Esophagus muscularis mucosa (tissue), 4 donors: ENCODE results near the gene OR4K5. TPM values are rescaled to one million over a fixed set of nuclear protein-coding genes. Genes with fewer than 3 reads are reported as not detected.

Experiments used
- DNase-seq: peaks from one replicate; pipeline ENCODE4 v3.0.0-alpha.2; 2017; ENCODE audit errors: extremely low spot score
- H3K27ac ChIP-seq, 4 donors: fragments of 200-600 bp; sonication (generic); replicated peaks in 1 of 4; 1 replicate in 3 of 4; 2 replicates in 1 of 4; pipeline ENCODE4 v1.5.1; 2016 to 2019; ENCODE audit warnings: mild to moderate bottlenecking in 1 of 4
- H3K27me3 ChIP-seq, 4 donors: fragments of 200-600 bp; sonication (generic); one replicate each; pipeline versions ENCODE4 v1.5.1 to v1.6.0; 2016 to 2019
- H3K36me3 ChIP-seq, 4 donors: fragments of 200-600 bp; sonication (generic); one replicate each; pipeline ENCODE4 v1.5.1; 2016 to 2019
- H3K4me1 ChIP-seq, 4 donors: fragments of 200-600 bp; sonication (generic); one replicate each; pipeline ENCODE4 v1.5.1; 2016 to 2019
- H3K4me3 ChIP-seq, 4 donors: fragments of 200-600 bp; sonication (generic); 1 replicate in 2 of 4; 2 replicates in 2 of 4; pipeline ENCODE4 v1.5.1; 2016 to 2019; ENCODE audit warnings: mild to moderate bottlenecking in 4 of 4, moderate library complexity in 1 of 4
- H3K9me3 ChIP-seq, 4 donors: fragments of 200-600 bp; sonication (generic); 1 replicate in 3 of 4; 2 replicates in 1 of 4; pipeline ENCODE4 v1.5.1; 2016 to 2019
- EP300 ChIP-seq: sonication (generic); formaldehyde crosslinking; IDR thresholded peaks from one replicate; pipeline ENCODE4 v1.6.1; 2017; ENCODE audit warnings: antibody characterized with exemption
- POLR2A ChIP-seq: fragments of 450-650 bp; IDR thresholded peaks from one replicate; pipeline ENCODE4 v1.6.1; 2017; ENCODE audit warnings: antibody characterized with exemption, moderate library complexity, mild to moderate bottlenecking, low read depth
- POLR2AphosphoS5 ChIP-seq, 2 donors: sonication (generic); formaldehyde crosslinking; IDR thresholded peaks; one replicate each; pipeline ENCODE4 v1.6.1; 2017; ENCODE audit warnings: antibody characterized with exemption in 2 of 2
- WGBS: methylation state at CpG from one replicate; pipeline ENCODE4 v1.1.5; 2018; 5-methylcytosine and 5-hydroxymethylcytosine counted together
- intact Hi-C: fragments of 100-400 bp; cut with DNase I; formaldehyde crosslinking; loops from one replicate; pipeline ENCODE4 v1.15.1; 2023
- total RNA-seq, 4 donors: library from RNA; depleted of rRNA; stranded (reverse); fragments of >200 nt; gene quantifications; one replicate each; pipeline versions ENCODE4 v1.1.0 to v1.2.1, GENCODE V29; 2016
- TF ChIP-seq, protein P1 (sequence below), 3 experiments: fragments of 200-600 bp in 2 of 3; fragments of 450-650 bp in 1 of 3; sonication (generic) in 2 of 3; IDR thresholded peaks; one replicate each; pipeline ENCODE4 v1.5.1; 2017 to 2019; ENCODE audit warnings: antibody characterized with exemption in 3 of 3, mild to moderate bottlenecking in 2 of 3, moderate library complexity in 1 of 3

Gene OR4K5
- total RNA-seq, 4 donors from 2014 or later = not detected

DNA sequence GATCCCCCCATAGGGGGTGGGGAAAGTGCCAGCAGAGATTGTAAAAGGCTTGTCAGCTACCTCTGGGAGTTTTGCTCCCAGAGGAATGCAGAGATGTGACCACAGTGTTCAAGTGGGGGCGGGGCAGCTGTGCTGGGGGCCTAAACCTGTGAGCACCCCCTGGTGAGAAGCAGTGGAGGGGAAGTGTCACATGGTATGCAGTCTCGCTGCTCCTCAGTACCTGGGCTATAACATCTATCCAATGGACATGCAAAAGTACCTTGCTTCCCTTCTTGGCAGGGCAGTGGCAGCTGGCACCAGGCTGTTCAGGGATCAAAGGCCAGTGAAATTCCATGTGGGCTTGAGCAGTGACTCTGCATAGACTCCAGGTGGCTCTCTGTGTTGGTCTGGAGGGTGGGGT lies 25.1 kb upstream of the OR4K5 start:
- Histone ChIP-seq H3K4me3 (no peak overlapping the region), H3K9me3 (peaks cover 0 to 71% (median 24%) of the 10 kb centered on the region in 4 donors), H3K36me3 (no peaks in the 10 kb centered on the region), H3K4me1 (no peaks in the 10 kb centered on the region), H3K27me3 (no peaks in the 10 kb centered on the region), H3K27ac (no peak overlapping the region)
- TF ChIP-seq POLR2AphosphoS5 (IDR thresholded peaks at IDR 0.05) (no peak), POLR2A (no peak), EP300 (no peak)
- TF ChIP-seq, protein P1, sequence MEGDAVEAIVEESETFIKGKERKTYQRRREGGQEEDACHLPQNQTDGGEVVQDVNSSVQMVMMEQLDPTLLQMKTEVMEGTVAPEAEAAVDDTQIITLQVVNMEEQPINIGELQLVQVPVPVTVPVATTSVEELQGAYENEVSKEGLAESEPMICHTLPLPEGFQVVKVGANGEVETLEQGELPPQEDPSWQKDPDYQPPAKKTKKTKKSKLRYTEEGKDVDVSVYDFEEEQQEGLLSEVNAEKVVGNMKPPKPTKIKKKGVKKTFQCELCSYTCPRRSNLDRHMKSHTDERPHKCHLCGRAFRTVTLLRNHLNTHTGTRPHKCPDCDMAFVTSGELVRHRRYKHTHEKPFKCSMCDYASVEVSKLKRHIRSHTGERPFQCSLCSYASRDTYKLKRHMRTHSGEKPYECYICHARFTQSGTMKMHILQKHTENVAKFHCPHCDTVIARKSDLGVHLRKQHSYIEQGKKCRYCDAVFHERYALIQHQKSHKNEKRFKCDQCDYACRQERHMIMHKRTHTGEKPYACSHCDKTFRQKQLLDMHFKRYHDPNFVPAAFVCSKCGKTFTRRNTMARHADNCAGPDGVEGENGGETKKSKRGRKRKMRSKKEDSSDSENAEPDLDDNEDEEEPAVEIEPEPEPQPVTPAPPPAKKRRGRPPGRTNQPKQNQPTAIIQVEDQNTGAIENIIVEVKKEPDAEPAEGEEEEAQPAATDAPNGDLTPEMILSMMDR (IDR thresholded peaks at IDR 0.05) = no peak
- intact Hi-C loops = no loop called here
- DNase-seq = no peak
- WGBS = 49% methylated on average over 2 of the region's 2 CpGs

DNA sequence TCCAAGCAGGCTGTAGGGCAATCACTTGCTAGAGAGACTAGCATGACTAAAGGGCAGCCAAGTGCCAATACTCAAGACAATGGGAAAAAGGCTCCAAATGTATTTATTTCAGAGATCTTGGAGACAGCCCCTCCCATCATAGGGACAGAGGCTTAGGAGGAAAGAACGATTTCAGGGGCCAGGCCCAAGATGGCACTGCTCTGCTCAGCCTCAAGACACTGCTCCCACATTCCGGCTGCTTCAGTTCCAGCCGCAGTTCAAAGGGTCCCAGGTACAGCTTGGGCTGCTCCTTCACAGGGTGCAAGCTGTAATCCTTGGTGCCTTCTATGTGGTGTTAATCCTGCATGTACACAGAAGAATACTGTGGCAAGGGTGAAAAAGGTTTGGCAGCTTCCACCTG lies 19.4 kb upstream of the OR4K5 start:
- Histone ChIP-seq H3K9me3 (peaks cover 0 to 20% (median 5%) of the 10 kb centered on the region in 4 donors), H3K36me3 (no peaks in the 10 kb centered on the region), H3K27ac (no peak overlapping the region), H3K4me1 (no peaks in the 10 kb centered on the region), H3K4me3 (no peak overlapping the region), H3K27me3 (peaks cover 0 to 3% (median 0%) of the 10 kb centered on the region in 4 donors)
- TF ChIP-seq, protein P1 (IDR thresholded peaks at IDR 0.05) = no peak
- no peak for TF ChIP-seq POLR2AphosphoS5 (IDR thresholded peaks at IDR 0.05)
- TF ChIP-seq POLR2A = no peak
- WGBS = 53% methylated on average over 3 of the region's 3 CpGs
- intact Hi-C loops = no loop called here
- DNase-seq = no peak

DNA sequence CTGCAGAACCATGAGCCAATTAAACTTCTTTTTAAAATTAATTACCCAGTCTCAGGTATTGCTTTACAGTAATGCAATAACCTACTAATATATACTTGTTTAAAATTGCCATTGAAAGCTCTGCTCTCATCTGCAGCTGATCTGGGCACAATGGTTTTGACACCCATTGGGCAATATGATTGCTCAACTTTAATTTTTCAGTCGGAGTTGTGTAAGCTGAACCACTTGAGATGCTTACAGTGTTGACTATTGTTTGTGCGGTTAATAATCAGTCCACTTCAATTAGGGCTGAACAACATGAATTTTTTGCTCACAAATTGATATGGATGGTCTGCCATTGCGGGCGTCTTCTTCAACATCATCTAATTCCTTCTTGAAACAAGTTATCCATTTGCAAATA lies 18.0 kb upstream of the OR4K5 start:
- no peaks in the 10 kb centered on the region for H3K4me1 ChIP-seq
- WGBS = 81% methylated on average over 4 of the region's 4 CpGs
- TF ChIP-seq EP300 (no peak), POLR2A (no peak), POLR2AphosphoS5 (IDR thresholded peaks at IDR 0.05) (no peak)
- TF ChIP-seq, protein P1 (IDR thresholded peaks at IDR 0.05) = no peak

DNA sequence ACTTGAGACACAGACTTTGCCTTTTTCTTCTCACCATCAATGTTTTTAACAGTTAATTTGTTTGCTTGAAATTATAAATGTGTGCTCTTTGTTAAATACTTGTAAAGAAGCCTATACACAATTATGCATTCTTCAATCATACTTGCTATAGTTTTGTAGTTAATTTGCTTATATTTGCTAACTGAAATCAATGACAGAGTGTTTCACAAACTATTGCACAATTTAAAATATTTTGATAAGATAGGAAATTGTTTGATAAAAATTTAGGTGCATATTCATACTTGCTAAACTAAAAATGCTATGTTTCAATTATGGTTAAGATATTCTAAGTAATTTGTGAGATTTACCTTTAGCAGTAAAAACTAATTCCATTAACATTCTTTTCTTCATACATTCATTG lies 13.7 kb upstream of the OR4K5 start:
- H3K4me3 ChIP-seq = no peak overlapping the region
- H3K4me1 ChIP-seq = no peaks in the 10 kb centered on the region
- intact Hi-C loops = no loop called here
- peaks cover 0 to 5% (median 1%) of the 10 kb centered on the region in 4 donors for H3K9me3 ChIP-seq
- no peaks in the 10 kb centered on the region for H3K36me3 ChIP-seq
- no peak overlapping the region for H3K27ac ChIP-seq
- DNase-seq = no peak
- TF ChIP-seq POLR2AphosphoS5 (IDR thresholded peaks at IDR 0.05) = no peak
- H3K27me3 ChIP-seq = peaks cover 0 to 5% (median 0%) of the 10 kb centered on the region in 4 donors

More for the DNA sequence above, 18.0 kb upstream of the OR4K5 start:
- intact Hi-C loops = no loop called here
- Histone ChIP-seq H3K36me3 (no peaks in the 10 kb centered on the region), H3K4me3 (no peak overlapping the region), H3K27ac (no peak overlapping the region), H3K27me3 (peaks cover 0 to 3% (median 0%) of the 10 kb centered on the region in 4 donors), H3K9me3 (peaks cover 0 to 5% (median 1%) of the 10 kb centered on the region in 4 donors)
- no peak for DNase-seq

DNA sequence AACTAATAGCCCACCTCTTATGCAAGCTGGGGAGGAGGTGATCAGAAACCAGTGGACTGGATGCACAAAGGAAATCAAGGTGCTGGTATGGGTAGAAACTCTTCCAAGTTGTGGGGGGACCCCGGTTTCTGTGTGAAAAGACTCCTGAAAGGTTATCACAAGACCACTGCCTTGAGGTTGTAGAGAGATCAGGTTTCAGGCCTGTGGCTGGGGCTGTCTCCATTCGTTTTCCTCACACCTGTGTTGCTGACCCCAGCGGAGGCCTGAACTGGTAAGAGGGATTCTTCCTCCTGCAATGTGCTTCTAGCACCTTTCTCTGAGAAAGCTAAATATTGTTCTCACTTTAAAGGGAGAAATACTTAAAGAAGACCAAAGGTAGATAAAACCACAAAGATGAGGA lies 9.3 kb upstream of the OR4K5 start:
- no peaks in the 10 kb centered on the region for H3K36me3 ChIP-seq
- TF ChIP-seq EP300 = no peak
- TF ChIP-seq, protein P1 (IDR thresholded peaks at IDR 0.05) = no peak
- TF ChIP-seq POLR2AphosphoS5 (IDR thresholded peaks at IDR 0.05) = no peak
- no peak for TF ChIP-seq POLR2A
- H3K4me1 ChIP-seq = no peaks in the 10 kb centered on the region
- no peak for DNase-seq
- intact Hi-C loops = no loop called here
- 45% methylated on average over 3 of the region's 3 CpGs for WGBS
- H3K27ac ChIP-seq = no peak overlapping the region
- H3K4me3 ChIP-seq = no peak overlapping the region
- peaks cover 0 to 5% (median 0%) of the 10 kb centered on the region in 4 donors for H3K27me3 ChIP-seq
- H3K9me3 ChIP-seq = peaks cover 0 to 5% (median 0%) of the 10 kb centered on the region in 4 donors
